Effector memory CD4-positive, alpha-beta T cell (primary cell): ENCODE results near the gene PPRC1.

Experiments
- DNase-seq, 3 donors: peaks; one replicate each; pipeline ENCODE4 v3.0.0-alpha.2; 2020
- H3K27ac ChIP-seq: 2 replicates; pipeline ENCODE4 v1.7.0; 2013; ENCODE audit warnings: mild to moderate bottlenecking, low read length, moderate library complexity; ENCODE audit not compliant: insufficient read depth, poor library complexity, severe bottlenecking
- H3K27me3 ChIP-seq: replicated peaks from 2 replicates; pipeline ENCODE4 v1.7.0; 2013; ENCODE audit warnings: mild to moderate bottlenecking, low read length; ENCODE audit not compliant: insufficient read depth, control insufficient read depth, poor library complexity, severe bottlenecking
- H3K36me3 ChIP-seq: 2 replicates; pipeline ENCODE4 v1.7.0; 2013; ENCODE audit warnings: mild to moderate bottlenecking, low read length, moderate library complexity; ENCODE audit not compliant: control insufficient read depth, insufficient read depth
- H3K4me1 ChIP-seq: 2 replicates; pipeline ENCODE4 v1.7.0; 2013; ENCODE audit warnings: low read length, mild to moderate bottlenecking; ENCODE audit not compliant: control insufficient read depth, insufficient read depth, poor library complexity, severe bottlenecking
- H3K4me3 ChIP-seq: 2 replicates; pipeline ENCODE4 v1.7.0; 2013; ENCODE audit warnings: low read length, low read depth, mild to moderate bottlenecking; ENCODE audit not compliant: insufficient read depth, poor library complexity, severe bottlenecking
- H3K9me3 ChIP-seq: 2 replicates; pipeline ENCODE4 v1.7.0; 2013; ENCODE audit warnings: mild to moderate bottlenecking, low read length, moderate library complexity; ENCODE audit not compliant: control insufficient read depth

The PPRC1 gene

GRCh38 chr10:102159051-102159597, 26.3 kb downstream of the PPRC1 start:
- Histone ChIP-seq H3K4me3 (no peak overlapping the region), H3K36me3 (peaks cover 75% of the 10 kb centered on the region), H3K4me1 (no peaks in the 10 kb centered on the region), H3K9me3 (no peaks in the 10 kb centered on the region), H3K27ac (no peak overlapping the region), H3K27me3 (no peaks in the 10 kb centered on the region)
- no peak for DNase-seq

DNA sequence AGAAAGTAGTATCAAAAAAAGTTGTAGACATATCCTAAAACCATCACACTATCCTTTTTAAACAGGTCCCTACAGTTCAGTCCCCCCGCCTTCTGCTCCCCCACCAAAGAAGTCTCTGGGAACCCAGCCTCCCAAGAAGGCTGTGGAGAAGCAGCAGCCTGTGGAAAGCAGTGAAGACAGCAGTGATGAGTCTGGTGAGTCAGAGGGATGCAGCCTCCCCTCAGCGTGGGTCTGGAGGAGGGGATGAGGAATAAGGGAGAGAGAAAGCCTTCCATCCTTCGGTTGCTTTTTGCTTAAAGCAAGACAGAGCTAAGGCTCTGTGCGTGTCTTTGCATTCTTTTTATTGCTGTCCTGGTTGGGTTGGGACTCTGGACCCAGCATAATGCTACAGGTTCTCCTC, 27.0 kb downstream of the PPRC1 start:
- Histone ChIP-seq H3K9me3 (no peaks in the 10 kb centered on the region), H3K27me3 (no peaks in the 10 kb centered on the region), H3K4me3 (no peak overlapping the region), H3K4me1 (no peaks in the 10 kb centered on the region), H3K36me3 (peaks cover 75% of the 10 kb centered on the region), H3K27ac (no peak overlapping the region)
- DNase-seq: no peak

GRCh38 chr10:102163342-102163989, 30.6 kb downstream of the PPRC1 start:
- Histone ChIP-seq H3K4me1 (no peaks in the 10 kb centered on the region), H3K9me3 (no peaks in the 10 kb centered on the region), H3K4me3 (no peak overlapping the region), H3K36me3 (peaks cover 54% of the 10 kb centered on the region), H3K27me3 (no peaks in the 10 kb centered on the region), H3K27ac (no peak overlapping the region)
- DNase-seq: no peak

DNA sequence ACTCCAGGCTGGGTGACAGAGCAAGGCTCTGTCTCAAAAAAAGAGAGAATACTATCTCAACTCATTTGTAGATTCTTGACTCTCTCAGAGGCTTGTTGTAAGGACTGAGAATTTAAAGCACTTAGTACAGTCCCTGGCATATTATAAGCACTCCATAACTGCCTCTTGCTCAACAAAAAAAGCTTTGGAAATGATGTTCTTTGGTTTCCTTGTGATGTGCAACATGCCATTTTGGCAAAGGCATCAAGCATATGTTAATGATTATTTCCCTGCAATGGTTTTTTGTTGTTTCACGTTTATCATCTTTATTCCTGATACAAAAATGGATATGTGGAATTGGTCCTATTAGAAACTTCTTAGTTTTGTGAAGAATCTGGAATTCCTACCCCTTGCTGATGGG, 35.0 kb downstream of the PPRC1 start:
- no peak overlapping the region for H3K27ac ChIP-seq

DNA sequence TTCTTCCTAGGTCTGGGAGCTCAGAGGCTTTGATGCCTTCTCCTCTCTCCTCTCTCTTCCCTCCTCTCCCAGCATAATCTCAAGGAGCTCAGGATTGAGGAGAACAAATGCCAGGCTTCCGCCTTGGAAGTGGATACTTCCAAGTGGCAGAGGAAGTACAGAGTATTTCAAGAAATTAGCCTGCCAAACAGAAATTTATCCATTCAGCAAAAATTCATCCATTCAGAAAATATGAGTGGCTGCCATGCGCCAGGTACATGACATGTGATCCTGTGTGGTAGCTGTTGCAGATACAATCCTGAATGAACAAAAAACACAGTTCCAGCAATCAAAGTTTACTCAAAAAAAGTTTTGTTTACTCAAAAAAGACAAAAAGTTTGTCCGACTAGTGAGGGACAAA, 37.8 kb downstream of the PPRC1 start:
- no peak for DNase-seq
- Histone ChIP-seq H3K4me1 (no peaks in the 10 kb centered on the region), H3K4me3 (no peak overlapping the region), H3K36me3 (no peaks in the 10 kb centered on the region), H3K27ac (no peak overlapping the region), H3K27me3 (no peaks in the 10 kb centered on the region), H3K9me3 (no peaks in the 10 kb centered on the region)

More for the DNA sequence above, 35.0 kb downstream of the PPRC1 start:
- H3K4me1 ChIP-seq: no peaks in the 10 kb centered on the region
- H3K4me3 ChIP-seq: no peak overlapping the region
- no peak for DNase-seq
- no peaks in the 10 kb centered on the region for H3K9me3 ChIP-seq
- peaks cover 10% of the 10 kb centered on the region for H3K36me3 ChIP-seq
- no peaks in the 10 kb centered on the region for H3K27me3 ChIP-seq

GRCh38 chr10:102172288-102172687, 39.4 kb downstream of the PPRC1 start:
- Histone ChIP-seq H3K27ac (no peak overlapping the region), H3K4me3 (no peak overlapping the region), H3K36me3 (no peaks in the 10 kb centered on the region), H3K9me3 (no peaks in the 10 kb centered on the region), H3K4me1 (no peaks in the 10 kb centered on the region), H3K27me3 (no peaks in the 10 kb centered on the region)
- DNase-seq: no peak

- H3K4me3 ChIP-seq: no peak overlapping the region
- no peaks in the 10 kb centered on the region for H3K4me1 ChIP-seq
- no peaks in the 10 kb centered on the region for H3K27me3 ChIP-seq
- no peak overlapping the region for H3K27ac ChIP-seq
- no peaks in the 10 kb centered on the region for H3K36me3 ChIP-seq
- DNase-seq: no peak
- no peaks in the 10 kb centered on the region for H3K9me3 ChIP-seq
Measured at GRCh38 chr10:102175415-102175814, 42.6 kb downstream of the PPRC1 start.

DNA sequence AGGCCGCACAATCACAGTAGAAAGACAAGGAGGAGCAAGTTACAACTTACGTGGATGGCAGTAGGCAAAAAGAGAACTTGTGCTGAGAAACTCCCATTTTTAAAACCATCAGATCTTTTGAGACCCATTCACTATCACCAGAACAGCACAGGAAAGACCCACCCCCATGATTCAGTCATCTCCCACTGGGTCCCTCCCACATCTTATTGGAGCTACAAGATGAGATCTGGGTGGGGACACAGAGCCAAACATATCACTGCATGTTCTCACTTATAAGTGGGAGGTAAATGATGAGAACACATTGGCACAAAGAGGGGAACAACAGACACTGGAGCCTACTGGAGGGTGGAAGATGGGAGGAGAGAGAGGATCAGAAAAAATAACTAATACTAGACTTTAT, 51.8 kb downstream of the PPRC1 start:
- no peaks in the 10 kb centered on the region for H3K27me3 ChIP-seq
- H3K27ac ChIP-seq: no peak overlapping the region
- H3K4me3 ChIP-seq: no peak overlapping the region
- H3K36me3 ChIP-seq: no peaks in the 10 kb centered on the region
- DNase-seq: no peak
- no peaks in the 10 kb centered on the region for H3K9me3 ChIP-seq
- H3K4me1 ChIP-seq: peaks cover 10% of the 10 kb centered on the region

DNA sequence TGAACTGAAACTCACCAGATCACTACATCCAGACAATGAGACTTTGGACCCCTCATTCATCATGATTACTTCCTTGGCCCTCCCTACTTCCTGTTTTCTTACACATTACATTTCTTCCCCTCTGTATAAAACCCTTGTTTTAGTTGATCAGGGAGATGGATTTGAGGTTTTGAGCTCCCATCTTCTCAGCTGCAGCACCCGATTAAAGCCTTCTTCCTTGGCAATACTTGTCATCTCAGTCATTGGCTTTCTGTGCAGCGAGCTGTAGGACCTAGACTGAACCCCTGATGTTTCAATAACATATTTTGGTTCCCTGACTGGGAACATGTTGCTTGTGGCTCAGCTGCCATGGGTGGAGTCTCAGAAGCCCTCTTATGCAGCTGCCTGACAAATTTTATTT, 52.4 kb downstream of the PPRC1 start:
- Histone ChIP-seq H3K27me3 (no peaks in the 10 kb centered on the region), H3K4me3 (no peak overlapping the region), H3K27ac (no peak overlapping the region), H3K9me3 (no peaks in the 10 kb centered on the region), H3K36me3 (no peaks in the 10 kb centered on the region), H3K4me1 (peaks cover 10% of the 10 kb centered on the region)
- DNase-seq: no peak

DNA sequence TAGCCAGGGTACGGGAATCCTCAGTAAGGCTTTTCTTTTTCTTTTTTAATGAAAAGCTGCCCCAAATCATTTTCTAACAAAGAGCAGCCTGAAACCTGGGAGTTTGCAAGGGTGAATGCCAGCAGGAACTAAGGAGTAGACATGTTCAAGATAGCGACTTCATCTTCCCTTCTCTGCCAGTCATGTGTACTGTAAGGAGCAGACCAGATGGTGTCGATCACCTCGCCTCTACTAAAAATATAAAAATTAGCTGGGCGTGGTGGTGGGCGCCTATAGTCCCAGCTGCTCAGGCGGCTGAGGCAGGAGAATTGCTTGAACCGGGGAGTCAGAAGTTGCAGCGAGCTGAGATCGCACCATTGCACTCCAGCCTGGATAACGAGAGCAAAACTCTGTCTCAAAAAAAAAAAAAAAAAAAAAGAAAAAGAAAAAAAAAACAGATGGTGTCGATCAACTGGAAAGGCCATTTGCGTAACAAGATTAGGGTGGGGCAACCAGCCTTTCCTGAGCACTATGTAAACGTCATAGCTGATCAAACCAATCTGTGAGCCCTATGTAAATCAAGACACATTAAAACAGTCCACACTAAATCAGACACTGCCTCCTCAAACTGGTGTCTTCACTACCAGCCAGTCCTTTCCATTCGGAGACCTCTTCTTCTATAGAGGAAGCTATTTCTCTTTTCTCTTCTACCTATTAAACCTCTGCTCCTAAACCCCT, 53.1 kb downstream of the PPRC1 start:
- H3K27me3 ChIP-seq: no peaks in the 10 kb centered on the region
- no peak for DNase-seq
- no peak overlapping the region for H3K27ac ChIP-seq
- no peaks in the 10 kb centered on the region for H3K9me3 ChIP-seq
- no peaks in the 10 kb centered on the region for H3K36me3 ChIP-seq
- no peak overlapping the region for H3K4me3 ChIP-seq
- H3K4me1 ChIP-seq: peaks cover 10% of the 10 kb centered on the region
